WTC11 (cell line): ENCODE data around the gene AMMECR1. TPM values are rescaled to one million over a fixed set of nuclear protein-coding genes. Genes with fewer than 3 reads are reported as not detected.

ENCODE experiments used
- ATAC-seq: fragments of 200-7000 bp; cut with Tn5 transposase; 2 replicates; pipeline ENCODE4 v1.10.0; 2021; ENCODE audit warnings: mild to moderate bottlenecking, moderate library complexity
- CTCF ChIA-PET: fragments of 300-600 bp; sonication (Branson Sonifier 250); formaldehyde crosslinking; loops from one replicate; lab custom pipeline; 2021; ENCODE audit warnings: antibody characterized with exemption; lab: Charles Lee
- POLR2A ChIA-PET: fragments of 350-600 bp; sonication (Branson Sonifier 250); formaldehyde crosslinking; loops from one replicate; lab custom pipeline; 2021; ENCODE audit warnings: antibody characterized with exemption; lab: Charles Lee
- DNase-seq: peaks from one replicate; pipeline ENCODE4 v3.0.0; 2021; ENCODE audit warnings: low spot score
- H3K27ac Mint-ChIP-seq: 2 replicates; pipeline ENCODE4 v1.8.0; 2021; ENCODE audit warnings: mixed read lengths
- H3K27me3 Mint-ChIP-seq: 2 replicates; pipeline ENCODE4 v1.8.0; 2021; ENCODE audit warnings: low read depth, mild to moderate bottlenecking, moderate library complexity, mixed read lengths
- H3K36me3 Mint-ChIP-seq: 2 replicates; pipeline ENCODE4 v1.8.0; 2021; ENCODE audit warnings: mixed read lengths
- H3K4me1 Mint-ChIP-seq: 2 replicates; pipeline ENCODE4 v1.8.0; 2022; ENCODE audit warnings: mixed read lengths
- H3K4me3 Mint-ChIP-seq: 2 replicates; pipeline ENCODE4 v1.8.0; 2021; ENCODE audit warnings: mild to moderate bottlenecking, moderate library complexity, mixed read lengths
- H3K9me3 Mint-ChIP-seq: 2 replicates; pipeline ENCODE4 v1.8.0; 2021; ENCODE audit warnings: mixed read lengths
- ELF4 ChIP-seq: sonication (generic); formaldehyde crosslinking; IDR thresholded peaks from 2 replicates; pipeline ENCODE4 v1.8.1; 2022; ENCODE audit warnings: low read depth, mild to moderate bottlenecking, moderate library complexity, missing genetic modification reagents
- GTF2I ChIP-seq: fragments of 250-450 bp; sonication (Bioruptor Pico); conservative IDR thresholded peaks from 2 replicates; pipeline ENCODE4 v1.4.0; 2021; ENCODE audit warnings: mild to moderate bottlenecking
- JAZF1 ChIP-seq: fragments of 250-450 bp; sonication (Bioruptor Pico); IDR thresholded peaks from 2 replicates; pipeline ENCODE4 v1.9.0; 2021; ENCODE audit warnings: moderate library complexity, mild to moderate bottlenecking, inconsistent platforms
- KAT7 ChIP-seq: sonication (generic); formaldehyde crosslinking; IDR thresholded peaks from 2 replicates; pipeline ENCODE4 v1.8.1; 2023; ENCODE audit warnings: missing genetic modification reagents, mild to moderate bottlenecking, borderline replicate concordance
- MYBL2 ChIP-seq: sonication (generic); formaldehyde crosslinking; IDR thresholded peaks from 2 replicates; pipeline ENCODE4 v1.8.1; 2023; ENCODE audit warnings: mild to moderate bottlenecking, moderate library complexity, missing genetic modification reagents
- NR3C1 ChIP-seq: sonication (generic); formaldehyde crosslinking; conservative IDR thresholded peaks from 2 replicates; pipeline ENCODE4 v1.8.1; 2023; ENCODE audit warnings: low read depth, mild to moderate bottlenecking, missing genetic modification reagents
- SMAD3 ChIP-seq: sonication (generic); formaldehyde crosslinking; IDR thresholded peaks from 2 replicates; pipeline ENCODE4 v1.8.0; 2022; ENCODE audit warnings: missing genetic modification reagents, mild to moderate bottlenecking, borderline replicate concordance
- SOX15 ChIP-seq: fragments of 250-450 bp; sonication (Bioruptor Pico); IDR thresholded peaks from 2 replicates; pipeline ENCODE4 v1.9.0; 2021; ENCODE audit warnings: mild to moderate bottlenecking
- ZNF138 ChIP-seq: sonication (generic); formaldehyde crosslinking; conservative IDR thresholded peaks from 2 replicates; pipeline ENCODE4 v1.8.1; 2022; ENCODE audit warnings: mild to moderate bottlenecking, moderate library complexity, missing genetic modification reagents
- ZNF263 ChIP-seq: sonication (generic); formaldehyde crosslinking; IDR thresholded peaks from 2 replicates; pipeline ENCODE4 v1.8.1; 2022; ENCODE audit warnings: low read depth, mild to moderate bottlenecking, moderate library complexity, missing genetic modification reagents
- total RNA-seq: library from RNA; stranded (reverse); gene quantifications from 3 replicates; pipeline ENCODE4 v1.2.3, GENCODE V29; 2021
- TF ChIP-seq, protein P1 (sequence below): sonication (generic); formaldehyde crosslinking; IDR thresholded peaks from 2 replicates; pipeline ENCODE4 v1.8.1; 2023; ENCODE audit warnings: mild to moderate bottlenecking, missing genetic modification reagents, moderate library complexity
- TF ChIP-seq, protein P2 (sequence below): fragments of 250-450 bp; sonication (Bioruptor Pico); IDR thresholded peaks from 2 replicates; pipeline ENCODE4 v1.8.0; 2021; ENCODE audit warnings: mild to moderate bottlenecking
- TF ChIP-seq, protein P3 (sequence below): sonication (generic); formaldehyde crosslinking; IDR thresholded peaks from 2 replicates; pipeline ENCODE4 v1.8.0; 2023; ENCODE audit warnings: mild to moderate bottlenecking, missing genetic modification reagents
- TF ChIP-seq, protein P4 (sequence below): fragments of 200-600 bp; IDR thresholded peaks from 2 replicates; pipeline ENCODE4 v1.8.0; 2022; ENCODE audit warnings: antibody characterized with exemption
- TF ChIP-seq, protein P5 (sequence below): fragments of 250-450 bp; sonication (Bioruptor Pico); IDR thresholded peaks from 2 replicates; pipeline ENCODE4 v1.9.0; 2021; ENCODE audit warnings: mild to moderate bottlenecking
- TF ChIP-seq, protein P6 (sequence below): sonication (generic); formaldehyde crosslinking; IDR thresholded peaks from 2 replicates; pipeline ENCODE4 v1.8.0; 2022; ENCODE audit warnings: mild to moderate bottlenecking, missing genetic modification reagents
- TF ChIP-seq, protein P7 (sequence below): sonication (generic); formaldehyde crosslinking; IDR thresholded peaks from 2 replicates; pipeline ENCODE4 v1.8.1; 2022; ENCODE audit warnings: mild to moderate bottlenecking, moderate library complexity, missing genetic modification reagents

Gene AMMECR1
- total RNA-seq, 1 experiment from 2014 or later = 18.1 TPM

DNA sequence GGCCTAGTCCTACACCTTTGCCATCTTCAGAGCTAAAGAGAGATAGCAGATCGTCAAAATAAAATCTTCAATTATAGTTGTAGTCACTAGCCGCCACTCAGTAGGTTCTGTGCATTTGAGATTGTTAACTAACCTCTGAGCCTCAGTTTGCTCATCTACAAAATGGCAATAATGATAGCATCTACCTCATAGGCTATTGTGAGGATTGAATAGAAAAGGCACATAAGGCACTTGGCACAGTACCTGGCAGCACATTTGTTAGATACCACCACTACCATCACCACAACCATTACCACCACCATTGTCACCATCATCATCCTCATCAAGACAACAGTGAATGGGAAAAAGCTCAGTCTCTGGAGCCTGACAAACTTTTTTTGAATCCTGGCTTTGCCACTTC, 134.6 kb downstream of the AMMECR1 start:
- POLR2A ChIA-PET = no interaction called here
- Mint-ChIP-seq H3K36me3 (peaks cover 9% of the 10 kb centered on the region), H3K4me3 (no peak overlapping the region), H3K4me1 (peaks cover 17% of the 10 kb centered on the region), H3K27me3 (no peaks in the 10 kb centered on the region), H3K9me3 (peaks cover 7% of the 10 kb centered on the region), H3K27ac (no peak overlapping the region)
- ATAC-seq = no peak
- CTCF ChIA-PET = interaction anchor here (1.2 to 1.9 kb wide), 2 partner anchors 37 to 229 kb away, joined by 3 to 5 read pairs; no protein-coding TSS in a partner anchor
- TF ChIP-seq, protein P1, sequence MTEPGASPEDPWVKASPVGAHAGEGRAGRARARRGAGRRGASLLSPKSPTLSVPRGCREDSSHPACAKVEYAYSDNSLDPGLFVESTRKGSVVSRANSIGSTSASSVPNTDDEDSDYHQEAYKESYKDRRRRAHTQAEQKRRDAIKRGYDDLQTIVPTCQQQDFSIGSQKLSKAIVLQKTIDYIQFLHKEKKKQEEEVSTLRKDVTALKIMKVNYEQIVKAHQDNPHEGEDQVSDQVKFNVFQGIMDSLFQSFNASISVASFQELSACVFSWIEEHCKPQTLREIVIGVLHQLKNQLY (CRISPR knock-in tag) = no peak
- TF ChIP-seq SOX15 (CRISPR knock-in tag) (no peak), SMAD3 (CRISPR knock-in tag) (no peak), KAT7 (CRISPR knock-in tag) (no peak), MYBL2 (CRISPR knock-in tag) (no peak), ZNF263 (CRISPR knock-in tag) (no peak), NR3C1 (no peak), ELF4 (CRISPR knock-in tag) (no peak), JAZF1 (no peak), ZNF138 (CRISPR knock-in tag) (no peak), GTF2I (no peak)
- TF ChIP-seq, protein P2, sequence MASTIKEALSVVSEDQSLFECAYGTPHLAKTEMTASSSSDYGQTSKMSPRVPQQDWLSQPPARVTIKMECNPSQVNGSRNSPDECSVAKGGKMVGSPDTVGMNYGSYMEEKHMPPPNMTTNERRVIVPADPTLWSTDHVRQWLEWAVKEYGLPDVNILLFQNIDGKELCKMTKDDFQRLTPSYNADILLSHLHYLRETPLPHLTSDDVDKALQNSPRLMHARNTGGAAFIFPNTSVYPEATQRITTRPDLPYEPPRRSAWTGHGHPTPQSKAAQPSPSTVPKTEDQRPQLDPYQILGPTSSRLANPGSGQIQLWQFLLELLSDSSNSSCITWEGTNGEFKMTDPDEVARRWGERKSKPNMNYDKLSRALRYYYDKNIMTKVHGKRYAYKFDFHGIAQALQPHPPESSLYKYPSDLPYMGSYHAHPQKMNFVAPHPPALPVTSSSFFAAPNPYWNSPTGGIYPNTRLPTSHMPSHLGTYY = no peak
- TF ChIP-seq, protein P3, sequence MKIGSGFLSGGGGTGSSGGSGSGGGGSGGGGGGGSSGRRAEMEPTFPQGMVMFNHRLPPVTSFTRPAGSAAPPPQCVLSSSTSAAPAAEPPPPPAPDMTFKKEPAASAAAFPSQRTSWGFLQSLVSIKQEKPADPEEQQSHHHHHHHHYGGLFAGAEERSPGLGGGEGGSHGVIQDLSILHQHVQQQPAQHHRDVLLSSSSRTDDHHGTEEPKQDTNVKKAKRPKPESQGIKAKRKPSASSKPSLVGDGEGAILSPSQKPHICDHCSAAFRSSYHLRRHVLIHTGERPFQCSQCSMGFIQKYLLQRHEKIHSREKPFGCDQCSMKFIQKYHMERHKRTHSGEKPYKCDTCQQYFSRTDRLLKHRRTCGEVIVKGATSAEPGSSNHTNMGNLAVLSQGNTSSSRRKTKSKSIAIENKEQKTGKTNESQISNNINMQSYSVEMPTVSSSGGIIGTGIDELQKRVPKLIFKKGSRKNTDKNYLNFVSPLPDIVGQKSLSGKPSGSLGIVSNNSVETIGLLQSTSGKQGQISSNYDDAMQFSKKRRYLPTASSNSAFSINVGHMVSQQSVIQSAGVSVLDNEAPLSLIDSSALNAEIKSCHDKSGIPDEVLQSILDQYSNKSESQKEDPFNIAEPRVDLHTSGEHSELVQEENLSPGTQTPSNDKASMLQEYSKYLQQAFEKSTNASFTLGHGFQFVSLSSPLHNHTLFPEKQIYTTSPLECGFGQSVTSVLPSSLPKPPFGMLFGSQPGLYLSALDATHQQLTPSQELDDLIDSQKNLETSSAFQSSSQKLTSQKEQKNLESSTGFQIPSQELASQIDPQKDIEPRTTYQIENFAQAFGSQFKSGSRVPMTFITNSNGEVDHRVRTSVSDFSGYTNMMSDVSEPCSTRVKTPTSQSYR (CRISPR knock-in tag) = no peak
- TF ChIP-seq, protein P4, sequence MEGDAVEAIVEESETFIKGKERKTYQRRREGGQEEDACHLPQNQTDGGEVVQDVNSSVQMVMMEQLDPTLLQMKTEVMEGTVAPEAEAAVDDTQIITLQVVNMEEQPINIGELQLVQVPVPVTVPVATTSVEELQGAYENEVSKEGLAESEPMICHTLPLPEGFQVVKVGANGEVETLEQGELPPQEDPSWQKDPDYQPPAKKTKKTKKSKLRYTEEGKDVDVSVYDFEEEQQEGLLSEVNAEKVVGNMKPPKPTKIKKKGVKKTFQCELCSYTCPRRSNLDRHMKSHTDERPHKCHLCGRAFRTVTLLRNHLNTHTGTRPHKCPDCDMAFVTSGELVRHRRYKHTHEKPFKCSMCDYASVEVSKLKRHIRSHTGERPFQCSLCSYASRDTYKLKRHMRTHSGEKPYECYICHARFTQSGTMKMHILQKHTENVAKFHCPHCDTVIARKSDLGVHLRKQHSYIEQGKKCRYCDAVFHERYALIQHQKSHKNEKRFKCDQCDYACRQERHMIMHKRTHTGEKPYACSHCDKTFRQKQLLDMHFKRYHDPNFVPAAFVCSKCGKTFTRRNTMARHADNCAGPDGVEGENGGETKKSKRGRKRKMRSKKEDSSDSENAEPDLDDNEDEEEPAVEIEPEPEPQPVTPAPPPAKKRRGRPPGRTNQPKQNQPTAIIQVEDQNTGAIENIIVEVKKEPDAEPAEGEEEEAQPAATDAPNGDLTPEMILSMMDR = no peak
- TF ChIP-seq, protein P5, sequence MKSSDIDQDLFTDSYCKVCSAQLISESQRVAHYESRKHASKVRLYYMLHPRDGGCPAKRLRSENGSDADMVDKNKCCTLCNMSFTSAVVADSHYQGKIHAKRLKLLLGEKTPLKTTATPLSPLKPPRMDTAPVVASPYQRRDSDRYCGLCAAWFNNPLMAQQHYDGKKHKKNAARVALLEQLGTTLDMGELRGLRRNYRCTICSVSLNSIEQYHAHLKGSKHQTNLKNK (CRISPR knock-in tag) = no peak
- TF ChIP-seq, protein P6, sequence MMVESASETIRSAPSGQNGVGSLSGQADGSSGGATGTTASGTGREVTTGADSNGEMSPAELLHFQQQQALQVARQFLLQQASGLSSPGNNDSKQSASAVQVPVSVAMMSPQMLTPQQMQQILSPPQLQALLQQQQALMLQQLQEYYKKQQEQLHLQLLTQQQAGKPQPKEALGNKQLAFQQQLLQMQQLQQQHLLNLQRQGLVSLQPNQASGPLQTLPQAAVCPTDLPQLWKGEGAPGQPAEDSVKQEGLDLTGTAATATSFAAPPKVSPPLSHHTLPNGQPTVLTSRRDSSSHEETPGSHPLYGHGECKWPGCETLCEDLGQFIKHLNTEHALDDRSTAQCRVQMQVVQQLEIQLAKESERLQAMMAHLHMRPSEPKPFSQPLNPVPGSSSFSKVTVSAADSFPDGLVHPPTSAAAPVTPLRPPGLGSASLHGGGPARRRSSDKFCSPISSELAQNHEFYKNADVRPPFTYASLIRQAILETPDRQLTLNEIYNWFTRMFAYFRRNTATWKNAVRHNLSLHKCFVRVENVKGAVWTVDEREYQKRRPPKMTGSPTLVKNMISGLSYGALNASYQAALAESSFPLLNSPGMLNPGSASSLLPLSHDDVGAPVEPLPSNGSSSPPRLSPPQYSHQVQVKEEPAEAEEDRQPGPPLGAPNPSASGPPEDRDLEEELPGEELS = no peak
- TF ChIP-seq, protein P7, sequence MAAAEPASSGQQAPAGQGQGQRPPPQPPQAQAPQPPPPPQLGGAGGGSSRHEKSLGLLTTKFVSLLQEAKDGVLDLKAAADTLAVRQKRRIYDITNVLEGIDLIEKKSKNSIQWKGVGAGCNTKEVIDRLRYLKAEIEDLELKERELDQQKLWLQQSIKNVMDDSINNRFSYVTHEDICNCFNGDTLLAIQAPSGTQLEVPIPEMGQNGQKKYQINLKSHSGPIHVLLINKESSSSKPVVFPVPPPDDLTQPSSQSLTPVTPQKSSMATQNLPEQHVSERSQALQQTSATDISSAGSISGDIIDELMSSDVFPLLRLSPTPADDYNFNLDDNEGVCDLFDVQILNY = no peak
- DNase-seq = no peak
